NCI-H82 treated with DMSO at 0.1 percent for 48 hours (cell line): ENCODE results near the gene PTPRD.

Source experiments
- DNase-seq: peaks from one replicate; lab custom pipeline; 2025; ENCODE audit not compliant: unreplicated experiment; lab: John Stamatoyannopoulos, UW

Gene PTPRD

GRCh38 chr9:10272830-10273229, 340.0 kb downstream of the PTPRD start:
- no peak for DNase-seq

- no peak for DNase-seq
These were observed 344.0 kb downstream of the PTPRD start for GRCh38 chr9:10268531-10269485.

GRCh38 chr9:10265153-10265631, 347.6 kb downstream of the PTPRD start:
- DNase-seq = no peak

- DNase-seq = no peak
These were observed 352.3 kb downstream of the PTPRD start for GRCh38 chr9:10260501-10260900.

GRCh38 chr9:10259668-10260067, 353.1 kb downstream of the PTPRD start:
- DNase-seq = no peak

GRCh38 chr9:10255758-10256157, 357.0 kb downstream of the PTPRD start:
- no peak for DNase-seq

- DNase-seq = no peak
These were observed 358.5 kb downstream of the PTPRD start for GRCh38 chr9:10254338-10254737.

- DNase-seq = no peak
These were observed 359.5 kb downstream of the PTPRD start for GRCh38 chr9:10253341-10253740.

- no peak for DNase-seq
These were observed 360.6 kb downstream of the PTPRD start for GRCh38 chr9:10252174-10252573.

- no peak for DNase-seq
These were observed 361.3 kb downstream of the PTPRD start for GRCh38 chr9:10251490-10251889.

GRCh38 chr9:10250219-10250618, 362.6 kb downstream of the PTPRD start:
- DNase-seq = no peak

GRCh38 chr9:10248890-10249289, 363.9 kb downstream of the PTPRD start:
- no peak for DNase-seq

- no peak for DNase-seq
These were observed 370.5 kb downstream of the PTPRD start for GRCh38 chr9:10242255-10242654.

- DNase-seq = no peak
These were observed 374.7 kb downstream of the PTPRD start for GRCh38 chr9:10238087-10238486.

- no peak for DNase-seq
These were observed 375.2 kb downstream of the PTPRD start for GRCh38 chr9:10237584-10237983.

GRCh38 chr9:10236161-10236560, 376.6 kb downstream of the PTPRD start:
- no peak for DNase-seq

- peak; percentile 53 for DNase-seq
These were observed 377.4 kb downstream of the PTPRD start for GRCh38 chr9:10235376-10235775.

GRCh38 chr9:10232352-10232930, 380.4 kb downstream of the PTPRD start:
- no peak for DNase-seq

GRCh38 chr9:10230512-10230911, 382.3 kb downstream of the PTPRD start:
- no peak for DNase-seq

GRCh38 chr9:10228082-10228481, 384.7 kb downstream of the PTPRD start:
- DNase-seq = no peak

GRCh38 chr9:10226996-10227395, 385.8 kb downstream of the PTPRD start:
- no peak for DNase-seq

GRCh38 chr9:10212702-10213101, 400.1 kb downstream of the PTPRD start:
- no peak for DNase-seq
